Kidney epithelial cell (primary cell): Measurements from ENCODE around the gene SEPTIN5. TPM values are rescaled to one million over a fixed set of nuclear protein-coding genes. Genes with fewer than 3 reads are reported as not detected.

ENCODE experiments used
- DNase-seq: peaks from one replicate; pipeline ENCODE4 v3.0.0-alpha.2; 2010; ENCODE audit warnings: low read depth
- H3K27me3 ChIP-seq: 2 replicates; pipeline ENCODE4 v1.6.0; 2011; ENCODE audit warnings: low read length; ENCODE audit not compliant: control insufficient read depth, insufficient read depth
- H3K36me3 ChIP-seq: 2 replicates; pipeline ENCODE4 v1.5.1; 2011; ENCODE audit warnings: low read length; ENCODE audit not compliant: control insufficient read depth, insufficient read depth
- H3K4me3 ChIP-seq: 2 replicates; pipeline ENCODE4 v1.5.1; 2011; ENCODE audit warnings: low read depth, mild to moderate bottlenecking, control low read depth, low read length
- CTCF ChIP-seq: IDR thresholded peaks from 2 replicates; pipeline ENCODE4 v1.5.1; 2011; ENCODE audit warnings: mild to moderate bottlenecking, moderate library complexity, low read length, control low read depth, inconsistent platforms; ENCODE audit not compliant: insufficient read depth, poor library complexity, severe bottlenecking
- total RNA-seq: library from RNA; depleted of rRNA; stranded (reverse); fragments of >200 nt; gene quantifications from 2 replicates; pipeline ENCODE4 v1.2.3, GENCODE V29; 2015

Gene SEPTIN5
- total RNA-seq, 1 donor from 2014 or later = 10.1 TPM

GRCh38 chr22:19760951-19761724, 46.8 kb downstream of the SEPTIN5 start:
- no peak for TF ChIP-seq CTCF
- peaks cover 92% of the 10 kb centered on the region for H3K27me3 ChIP-seq
- H3K36me3 ChIP-seq = no peaks in the 10 kb centered on the region
- DNase-seq = no peak
- H3K4me3 ChIP-seq = no peak overlapping the region

DNA sequence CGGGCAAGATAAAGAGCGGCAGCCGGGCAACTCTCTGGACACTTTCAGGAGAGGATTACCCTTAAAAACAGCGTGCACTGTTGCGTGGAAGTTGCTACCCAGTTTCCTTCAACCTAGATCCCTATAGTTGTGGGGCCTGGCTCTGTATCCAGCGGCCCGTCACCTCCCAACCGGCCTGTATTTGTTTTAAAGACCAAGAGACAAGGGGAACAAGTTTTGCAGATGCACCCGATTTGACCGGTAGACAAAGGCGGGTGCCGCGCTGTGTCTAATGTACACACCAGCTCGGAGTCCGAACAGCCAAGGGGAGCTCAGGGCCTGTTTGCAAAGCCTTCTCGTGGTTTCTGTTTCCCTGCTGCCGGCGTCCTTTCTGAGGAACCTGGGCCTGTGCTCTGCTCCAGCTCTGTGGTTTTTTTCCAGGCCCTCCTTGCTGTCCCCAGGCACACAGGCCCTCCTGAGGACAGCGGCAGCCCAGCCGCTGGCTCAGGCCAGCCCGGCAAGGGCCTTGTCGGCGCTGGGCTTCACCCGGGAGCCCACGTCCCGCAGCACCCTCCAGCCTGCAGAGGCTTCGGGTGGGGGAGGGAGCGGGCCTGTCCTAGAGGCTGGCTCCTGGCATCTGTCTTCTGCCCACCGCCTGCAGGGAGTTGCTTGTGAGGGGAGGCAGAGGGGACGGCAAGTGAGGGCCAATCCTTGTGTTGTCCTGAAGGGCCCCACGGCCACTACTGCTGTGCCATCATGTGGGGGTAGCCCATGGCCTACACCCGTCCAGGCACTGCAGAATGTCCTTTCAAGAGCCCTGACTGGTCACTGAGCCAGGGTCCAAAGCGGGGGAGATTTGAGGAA, 47.6 kb downstream of the SEPTIN5 start:
- no peak for TF ChIP-seq CTCF
- Histone ChIP-seq H3K36me3 (no peaks in the 10 kb centered on the region), H3K4me3 (no peak overlapping the region), H3K27me3 (peaks cover 91% of the 10 kb centered on the region)
- no peak for DNase-seq

DNA sequence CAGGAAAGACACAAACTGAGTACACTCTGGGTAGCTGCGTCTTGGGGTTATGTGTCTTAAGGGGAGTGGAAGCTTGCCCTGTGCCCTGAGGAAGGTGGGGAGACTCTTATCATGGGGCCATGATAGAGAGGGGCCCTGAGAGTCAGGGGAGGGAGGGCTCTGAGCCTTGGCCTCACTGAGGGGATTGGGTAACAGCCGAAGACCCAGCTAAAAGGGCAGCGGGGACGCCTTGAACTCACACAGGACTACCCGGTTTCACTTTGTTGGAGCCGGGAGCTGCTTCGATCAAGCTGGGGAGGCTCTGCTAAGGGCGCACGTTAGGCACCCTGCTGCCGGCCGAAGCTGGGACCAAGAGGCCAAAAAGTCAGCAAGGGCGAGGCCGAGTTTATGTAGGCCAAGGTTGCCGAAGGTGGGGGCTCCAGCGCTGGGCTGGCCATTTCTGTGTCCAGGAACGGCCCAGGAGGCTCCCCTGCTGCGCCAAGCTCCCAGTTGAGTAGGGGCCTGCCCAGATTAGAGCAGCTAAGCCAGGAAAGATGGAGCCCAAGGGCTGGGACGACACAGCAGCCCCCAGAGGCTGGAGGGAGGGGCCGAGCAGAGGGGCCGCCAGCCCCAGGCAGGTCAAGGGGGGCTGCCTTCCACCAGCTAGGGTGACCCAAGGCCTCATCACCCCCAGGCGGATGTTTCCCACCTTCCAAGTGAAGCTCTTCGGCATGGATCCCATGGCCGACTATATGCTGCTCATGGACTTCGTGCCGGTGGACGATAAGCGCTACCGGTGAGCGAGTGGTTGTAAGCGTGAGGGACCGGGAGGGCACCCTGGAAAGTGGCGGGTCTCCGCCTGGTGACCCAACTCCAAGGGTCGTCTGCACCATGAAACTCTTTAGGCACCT, 48.5 kb downstream of the SEPTIN5 start:
- no peaks in the 10 kb centered on the region for H3K36me3 ChIP-seq
- peaks cover 91% of the 10 kb centered on the region for H3K27me3 ChIP-seq
- no peak for TF ChIP-seq CTCF
- no peak for DNase-seq
- H3K4me3 ChIP-seq = no peak overlapping the region

- no peak for DNase-seq
- TF ChIP-seq CTCF = no peak
- Histone ChIP-seq H3K27me3 (peaks cover 91% of the 10 kb centered on the region), H3K4me3 (no peak overlapping the region), H3K36me3 (no peaks in the 10 kb centered on the region)
Observed at GRCh38 chr22:19763458-19764298, 49.4 kb downstream of the SEPTIN5 start.

- Histone ChIP-seq H3K36me3 (no peaks in the 10 kb centered on the region), H3K4me3 (no peak overlapping the region), H3K27me3 (peaks cover 90% of the 10 kb centered on the region)
- no peak for TF ChIP-seq CTCF
- DNase-seq = no peak
Observed at GRCh38 chr22:19764299-19764593, 49.9 kb downstream of the SEPTIN5 start.
